KMS-11 (cell line): Measurements from ENCODE around the gene DNAJB1.

ENCODE experiments used
- H2AFZ ChIP-seq: fragments of 200-600 bp; sonication (generic); 2 replicates; pipeline ENCODE4 v1.6.1; 2016; ENCODE audit warnings: antibody characterized with exemption, mixed run types, low read depth
- H3K27ac ChIP-seq: fragments of 200-600 bp; sonication (generic); 2 replicates; pipeline ENCODE4 v1.6.1; 2016; ENCODE audit warnings: mild to moderate bottlenecking, mixed run types
- H3K27me3 ChIP-seq: fragments of 200-600 bp; sonication (generic); 2 replicates; pipeline ENCODE4 v1.6.1; 2017; ENCODE audit warnings: mild to moderate bottlenecking, low read depth, mixed run types, moderate library complexity; ENCODE audit not compliant: insufficient read depth
- H3K36me3 ChIP-seq: fragments of 200-600 bp; sonication (generic); 2 replicates; pipeline ENCODE4 v1.6.1; 2017; ENCODE audit warnings: mild to moderate bottlenecking, mixed run types; ENCODE audit not compliant: insufficient read depth
- H3K4me1 ChIP-seq: fragments of 200-600 bp; sonication (generic); 2 replicates; pipeline ENCODE4 v1.6.1; 2016; ENCODE audit warnings: mild to moderate bottlenecking, low read depth, mixed run types; ENCODE audit not compliant: poor library complexity, severe bottlenecking
- H3K4me2 ChIP-seq: fragments of 200-600 bp; sonication (generic); 2 replicates; pipeline ENCODE4 v1.7.0; 2016; ENCODE audit warnings: mild to moderate bottlenecking, mixed run types
- H3K4me3 ChIP-seq: fragments of 200-600 bp; sonication (generic); IDR thresholded peaks from 2 replicates; pipeline ENCODE4 v1.6.1; 2017; ENCODE audit warnings: low read depth, low read length, mixed read lengths; ENCODE audit not compliant: insufficient read depth
- H3K79me2 ChIP-seq: fragments of 200-600 bp; sonication (generic); 2 replicates; pipeline ENCODE4 v1.6.1; 2016; ENCODE audit warnings: low read depth, mixed run types; ENCODE audit not compliant: insufficient read depth
- H3K9ac ChIP-seq: fragments of 200-600 bp; sonication (generic); 2 replicates; pipeline ENCODE4 v1.6.1; 2016; ENCODE audit warnings: mild to moderate bottlenecking, mixed run types
- H4K20me1 ChIP-seq: fragments of 200-600 bp; sonication (generic); 2 replicates; pipeline ENCODE4 v1.6.1; 2016; ENCODE audit warnings: mild to moderate bottlenecking, mixed run types; ENCODE audit not compliant: insufficient read depth
- CTCF ChIP-seq: fragments of 200-600 bp; sonication (generic); conservative IDR thresholded peaks from 2 replicates; pipeline ENCODE4 v1.6.1; 2017; ENCODE audit warnings: low read depth, mild to moderate bottlenecking, antibody characterized with exemption, low read length, moderate library complexity, mixed read lengths

Gene DNAJB1

GRCh38 chr19:14473978-14474578 is 44.1 kb downstream of the DNAJB1 start:
- Histone ChIP-seq H3K4me2 (no peak overlapping the region), H3K27me3 (no peaks in the 10 kb centered on the region), H2AFZ (no peak overlapping the region), H3K79me2 (no peaks in the 10 kb centered on the region), H3K4me3 (no peak overlapping the region), H3K4me1 (no peaks in the 10 kb centered on the region), H3K27ac (no peak overlapping the region), H4K20me1 (no peaks in the 10 kb centered on the region), H3K36me3 (no peaks in the 10 kb centered on the region), H3K9ac (no peak overlapping the region)
- TF ChIP-seq CTCF, result no peak

DNA sequence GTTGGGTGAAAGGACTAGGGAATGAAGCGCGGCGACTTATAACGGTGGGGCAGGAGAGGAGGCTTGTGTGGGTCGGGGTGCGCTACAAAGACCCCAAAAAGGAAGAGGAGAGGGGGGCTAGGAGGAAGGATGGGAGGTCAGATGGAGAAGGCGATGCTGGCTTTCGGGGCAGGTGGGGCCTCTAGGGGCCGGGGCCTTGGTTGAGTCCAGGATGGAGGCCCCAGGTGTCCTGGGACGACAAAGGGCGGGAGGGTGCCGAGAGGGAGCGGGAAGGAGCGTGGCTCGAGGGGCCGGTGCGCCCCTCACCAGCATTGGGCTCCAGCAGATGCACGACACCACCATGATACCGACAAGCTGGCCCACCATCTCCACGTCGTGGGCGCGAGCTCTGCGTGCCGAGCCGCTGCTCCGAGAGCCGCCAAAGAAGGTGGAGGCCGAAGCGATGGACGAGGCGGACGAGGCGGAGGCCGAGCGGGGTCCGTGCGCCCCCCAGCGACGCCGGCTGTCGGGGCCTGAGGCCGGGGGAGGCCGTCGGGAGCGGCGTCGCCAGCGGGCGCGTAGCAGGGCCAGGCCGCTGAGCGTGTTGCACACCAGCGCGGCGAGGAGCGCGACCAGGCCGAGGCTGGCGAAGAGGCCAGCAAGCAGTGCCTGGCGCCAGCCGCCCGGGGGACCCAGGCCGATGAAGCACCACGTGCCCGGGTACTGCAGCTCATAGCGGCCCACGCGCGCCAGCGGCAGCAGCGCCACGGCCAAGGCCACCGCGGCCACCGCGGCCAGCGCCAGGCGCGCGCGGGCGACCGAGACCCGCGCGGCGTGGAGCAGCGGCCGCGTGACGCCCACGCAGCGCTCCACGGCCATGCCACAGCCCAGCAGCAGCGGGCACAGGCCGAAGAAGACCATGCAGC is 44.9 kb downstream of the DNAJB1 start:
- Histone ChIP-seq H3K27ac (no peak overlapping the region), H3K79me2 (no peaks in the 10 kb centered on the region), H3K4me1 (no peaks in the 10 kb centered on the region), H3K4me2 (no peak overlapping the region), H3K27me3 (no peaks in the 10 kb centered on the region), H3K9ac (no peak overlapping the region), H3K36me3 (no peaks in the 10 kb centered on the region), H3K4me3 (no peak overlapping the region), H2AFZ (no peak overlapping the region), H4K20me1 (no peaks in the 10 kb centered on the region)
- TF ChIP-seq CTCF, result no peak

DNA sequence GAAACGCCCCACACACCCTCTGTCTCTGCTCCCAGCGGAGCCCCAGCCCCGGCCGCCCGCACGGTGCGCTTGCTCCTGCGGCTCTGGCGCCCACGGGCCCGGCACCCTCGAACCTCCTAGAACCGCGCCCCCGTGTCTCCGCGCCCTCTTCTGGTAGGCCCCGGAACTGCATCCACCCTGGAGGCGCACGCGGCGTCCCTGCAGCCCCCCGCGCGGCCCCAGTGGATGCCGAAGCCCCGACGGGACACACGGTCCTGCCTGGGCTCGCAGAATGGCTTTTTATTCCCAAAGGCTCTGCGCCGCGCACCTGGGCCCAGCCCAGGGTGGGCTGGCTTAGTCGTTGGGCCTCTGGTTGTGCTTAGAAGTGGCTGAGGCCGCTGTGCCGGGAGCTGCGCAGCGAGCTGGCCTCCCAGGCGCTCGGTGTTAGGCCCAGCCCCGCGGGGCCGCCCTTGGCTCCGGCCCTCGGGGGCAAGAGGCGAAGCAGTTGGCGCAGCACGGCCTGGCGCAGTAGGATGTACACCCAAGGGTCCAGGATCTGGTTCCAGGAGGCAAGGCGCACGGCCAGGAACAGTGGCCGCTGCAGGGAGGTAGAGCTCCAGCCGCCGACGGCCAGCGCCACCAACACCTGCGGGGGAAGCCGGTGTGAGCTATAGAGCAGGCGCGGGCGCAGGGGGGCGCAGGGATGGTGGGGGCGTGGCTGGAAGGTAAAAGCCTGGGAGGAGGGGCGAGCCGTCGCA is 45.8 kb downstream of the DNAJB1 start:
- H4K20me1 ChIP-seq, result no peaks in the 10 kb centered on the region
- no peaks in the 10 kb centered on the region for H3K36me3 ChIP-seq
- no peaks in the 10 kb centered on the region for H3K79me2 ChIP-seq
- TF ChIP-seq CTCF, result peak; percentile 90
- 0 out of 2 replicates have a peak overlapping the region, but pooled peaks have one; percentile 17 for H3K4me2 ChIP-seq
- no peak overlapping the region for H3K4me3 ChIP-seq
- H2AFZ ChIP-seq, result peak overlapping the region; percentile 54
- no peak overlapping the region for H3K27ac ChIP-seq
- H3K27me3 ChIP-seq, result no peaks in the 10 kb centered on the region
- no peaks in the 10 kb centered on the region for H3K4me1 ChIP-seq
- no peak overlapping the region for H3K9ac ChIP-seq

DNA sequence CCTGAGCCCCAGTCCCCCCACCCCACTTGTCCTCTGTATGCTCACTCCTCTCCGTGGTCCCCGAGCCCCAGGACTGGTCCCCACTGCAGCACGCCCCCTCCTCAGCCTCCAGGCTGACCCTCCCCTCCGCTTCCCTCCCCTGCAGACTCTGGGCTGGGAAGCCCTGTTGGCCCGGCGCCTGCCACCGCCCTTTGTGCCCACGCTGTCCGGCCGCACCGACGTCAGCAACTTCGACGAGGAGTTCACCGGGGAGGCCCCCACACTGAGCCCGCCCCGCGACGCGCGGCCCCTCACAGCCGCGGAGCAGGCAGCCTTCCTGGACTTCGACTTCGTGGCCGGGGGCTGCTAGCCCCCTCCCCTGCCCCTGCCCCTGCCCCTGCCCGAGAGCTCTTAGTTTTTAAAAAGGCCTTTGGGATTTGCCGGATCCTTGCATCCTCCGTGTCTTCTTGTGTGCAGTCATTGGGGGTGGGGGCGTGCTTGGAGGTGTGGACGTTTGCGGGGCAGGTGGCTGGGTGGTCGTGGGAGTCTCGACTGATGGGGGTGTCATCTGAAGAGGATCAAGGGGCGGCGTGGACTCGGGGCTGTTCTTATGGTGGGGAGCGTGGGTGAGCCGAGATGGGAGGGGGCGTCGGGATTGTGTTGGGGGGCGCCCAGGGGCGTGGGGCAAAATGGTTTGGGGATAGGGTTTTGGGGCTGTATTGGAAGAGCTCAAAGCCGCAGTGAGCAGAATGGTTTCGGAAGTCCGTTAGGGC is 46.6 kb downstream of the DNAJB1 start:
- no peak for TF ChIP-seq CTCF
- no peaks in the 10 kb centered on the region for H3K36me3 ChIP-seq
- H2AFZ ChIP-seq, result peak overlapping the region; percentile 54; the same call in 1 of the 2 replicates
- H4K20me1 ChIP-seq, result no peaks in the 10 kb centered on the region
- no peaks in the 10 kb centered on the region for H3K79me2 ChIP-seq
- H3K27me3 ChIP-seq, result no peaks in the 10 kb centered on the region
- no peak overlapping the region for H3K27ac ChIP-seq
- 0 out of 2 replicates have a peak overlapping the region, but pooled peaks have one; percentile 17 for H3K4me2 ChIP-seq
- no peaks in the 10 kb centered on the region for H3K4me1 ChIP-seq
- no peak overlapping the region for H3K9ac ChIP-seq
- no peak overlapping the region for H3K4me3 ChIP-seq
